GM12801 (cell line): ENCODE results near the gene SCN2A.

ENCODE experiments used
- TF ChIP-seq, protein P1 (sequence below): IDR thresholded peaks from one replicate; pipeline ENCODE4 v1.5.1; 2011; ENCODE audit warnings: control low read depth; ENCODE audit not compliant: insufficient read length; ENCODE audit errors: extremely low read depth

Gene SCN2A

DNA sequence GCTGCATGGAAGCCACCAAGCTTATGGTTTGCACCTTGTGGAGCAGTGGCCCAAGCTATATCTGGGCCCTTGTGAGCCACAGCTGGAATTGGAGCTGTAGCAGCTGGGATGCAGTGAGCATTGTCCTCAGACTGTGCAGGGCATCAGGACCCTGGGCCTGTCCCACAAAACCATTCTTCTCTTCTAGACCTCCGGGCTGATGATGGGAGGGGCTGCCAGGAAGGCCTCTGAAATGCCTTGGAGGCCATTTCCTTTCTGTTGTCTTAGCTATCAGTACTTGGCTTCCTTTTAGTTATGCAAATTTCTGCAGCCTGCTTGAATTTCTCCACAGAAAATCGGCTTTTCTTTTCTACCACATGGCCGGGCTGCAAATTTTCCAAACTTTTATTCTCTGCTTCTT lies 183.9 kb downstream of the SCN2A start:
- TF ChIP-seq, protein P1, sequence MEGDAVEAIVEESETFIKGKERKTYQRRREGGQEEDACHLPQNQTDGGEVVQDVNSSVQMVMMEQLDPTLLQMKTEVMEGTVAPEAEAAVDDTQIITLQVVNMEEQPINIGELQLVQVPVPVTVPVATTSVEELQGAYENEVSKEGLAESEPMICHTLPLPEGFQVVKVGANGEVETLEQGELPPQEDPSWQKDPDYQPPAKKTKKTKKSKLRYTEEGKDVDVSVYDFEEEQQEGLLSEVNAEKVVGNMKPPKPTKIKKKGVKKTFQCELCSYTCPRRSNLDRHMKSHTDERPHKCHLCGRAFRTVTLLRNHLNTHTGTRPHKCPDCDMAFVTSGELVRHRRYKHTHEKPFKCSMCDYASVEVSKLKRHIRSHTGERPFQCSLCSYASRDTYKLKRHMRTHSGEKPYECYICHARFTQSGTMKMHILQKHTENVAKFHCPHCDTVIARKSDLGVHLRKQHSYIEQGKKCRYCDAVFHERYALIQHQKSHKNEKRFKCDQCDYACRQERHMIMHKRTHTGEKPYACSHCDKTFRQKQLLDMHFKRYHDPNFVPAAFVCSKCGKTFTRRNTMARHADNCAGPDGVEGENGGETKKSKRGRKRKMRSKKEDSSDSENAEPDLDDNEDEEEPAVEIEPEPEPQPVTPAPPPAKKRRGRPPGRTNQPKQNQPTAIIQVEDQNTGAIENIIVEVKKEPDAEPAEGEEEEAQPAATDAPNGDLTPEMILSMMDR, result no peak

DNA sequence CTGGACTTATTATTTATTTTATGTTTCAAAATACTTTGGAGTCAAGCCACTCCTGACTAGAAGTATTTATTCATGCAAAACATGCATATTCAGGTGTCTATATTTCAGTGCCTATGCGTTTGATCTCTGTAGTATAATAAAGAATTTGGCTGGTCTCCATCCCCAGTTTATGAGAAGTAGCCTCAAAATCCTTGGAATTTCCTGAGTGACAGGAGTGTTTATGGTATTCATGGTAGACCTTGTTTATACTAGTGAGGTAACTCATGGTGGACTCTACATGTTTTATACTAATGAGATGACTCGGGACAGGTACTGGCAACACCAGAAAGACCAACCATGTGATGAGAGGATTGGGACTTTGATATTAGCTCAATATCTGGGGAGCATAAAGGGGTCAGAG lies 186.3 kb downstream of the SCN2A start:
- TF ChIP-seq, protein P1, result no peak

DNA sequence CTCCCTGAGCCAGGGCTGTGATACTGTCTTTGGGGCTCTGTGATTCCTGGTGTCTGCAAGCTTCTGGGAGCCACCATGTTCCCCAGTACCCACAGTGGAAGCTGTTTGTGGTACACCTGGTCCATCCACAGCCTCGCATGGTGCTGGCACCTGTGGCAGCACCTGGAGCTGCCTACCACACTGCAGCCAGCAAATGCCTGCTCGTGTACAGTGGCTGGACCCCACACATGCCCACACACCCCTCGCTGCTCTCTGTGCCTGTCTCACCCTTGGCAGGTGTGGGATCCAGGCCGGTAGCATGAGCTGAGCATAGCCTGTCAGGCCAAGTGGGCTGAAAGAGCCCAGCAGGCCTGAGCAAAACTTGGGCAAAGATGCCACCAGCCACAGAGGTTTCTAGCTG lies 188.5 kb downstream of the SCN2A start:
- TF ChIP-seq, protein P1, result no peak

DNA sequence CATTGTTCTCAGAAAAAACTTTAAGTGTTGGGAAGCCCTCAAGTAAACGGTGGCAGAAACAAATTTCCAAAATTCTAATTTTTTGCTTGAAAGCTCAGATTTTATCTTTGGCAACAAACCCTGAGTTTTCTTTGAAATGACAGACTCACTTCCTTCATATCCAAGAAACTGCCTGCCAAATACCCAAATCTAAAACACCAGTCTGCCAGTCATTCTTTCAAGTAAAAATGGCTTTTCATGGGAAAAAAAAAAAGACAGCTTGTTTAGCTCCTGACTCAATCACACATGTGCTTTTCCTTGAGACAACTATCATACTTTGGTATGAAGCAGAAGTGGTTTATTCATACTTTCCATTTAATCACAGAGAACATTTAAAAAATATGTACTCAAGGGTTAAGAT lies 189.7 kb downstream of the SCN2A start:
- TF ChIP-seq, protein P1, result no peak

DNA sequence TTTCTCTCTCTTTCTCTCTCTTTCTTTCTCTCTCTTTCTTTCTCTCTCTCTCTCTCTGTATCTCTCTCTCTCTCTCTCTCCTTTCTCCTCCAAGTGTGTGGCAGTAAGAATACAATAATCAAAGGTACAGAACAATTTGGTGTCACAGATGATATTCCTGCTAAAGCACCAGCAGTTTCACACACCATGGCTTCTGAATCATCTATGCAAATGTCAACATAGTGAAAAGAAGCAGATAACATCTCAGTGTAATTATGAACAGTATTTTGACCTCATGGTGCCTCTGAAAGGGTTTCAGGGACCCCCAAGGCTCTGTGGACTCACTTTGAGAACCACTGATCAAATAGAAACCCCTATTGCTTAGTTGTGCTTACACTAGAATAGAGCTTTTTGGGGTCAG lies 191.8 kb downstream of the SCN2A start:
- TF ChIP-seq, protein P1, result no peak

DNA sequence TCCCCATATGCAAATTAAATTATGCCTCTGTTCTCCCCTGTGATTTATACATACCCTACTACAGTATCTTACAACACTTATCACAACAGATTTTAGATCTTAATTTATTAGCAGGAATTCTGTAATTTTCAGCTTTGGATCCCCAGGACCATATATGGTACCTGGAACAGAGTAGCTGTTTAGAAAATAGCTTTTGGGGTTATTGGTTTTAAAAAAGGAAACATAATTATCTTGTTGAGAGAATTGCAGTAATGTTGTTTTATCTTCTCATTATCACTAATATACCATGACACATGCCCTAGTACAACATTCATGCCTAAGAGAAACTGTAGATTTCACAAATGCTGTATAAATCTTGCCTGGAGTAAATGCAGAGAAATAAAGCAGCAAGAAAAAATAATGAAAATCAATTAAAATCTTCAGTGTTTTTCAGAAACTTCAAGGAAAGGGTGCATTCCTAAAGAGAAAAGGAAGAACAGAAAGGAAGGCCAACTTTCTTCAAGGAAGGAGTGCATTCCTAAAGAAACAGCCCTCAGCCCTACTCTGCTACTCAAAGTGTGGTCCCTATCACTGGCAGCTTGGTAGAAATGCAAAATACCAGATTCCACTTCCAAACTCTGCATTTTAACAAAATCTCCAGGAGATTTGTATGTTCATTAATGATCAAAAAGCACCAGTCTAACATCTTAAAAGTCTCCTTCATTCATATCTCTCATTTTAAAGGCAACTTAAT lies 193.2 kb downstream of the SCN2A start:
- TF ChIP-seq, protein P1, result no peak

DNA sequence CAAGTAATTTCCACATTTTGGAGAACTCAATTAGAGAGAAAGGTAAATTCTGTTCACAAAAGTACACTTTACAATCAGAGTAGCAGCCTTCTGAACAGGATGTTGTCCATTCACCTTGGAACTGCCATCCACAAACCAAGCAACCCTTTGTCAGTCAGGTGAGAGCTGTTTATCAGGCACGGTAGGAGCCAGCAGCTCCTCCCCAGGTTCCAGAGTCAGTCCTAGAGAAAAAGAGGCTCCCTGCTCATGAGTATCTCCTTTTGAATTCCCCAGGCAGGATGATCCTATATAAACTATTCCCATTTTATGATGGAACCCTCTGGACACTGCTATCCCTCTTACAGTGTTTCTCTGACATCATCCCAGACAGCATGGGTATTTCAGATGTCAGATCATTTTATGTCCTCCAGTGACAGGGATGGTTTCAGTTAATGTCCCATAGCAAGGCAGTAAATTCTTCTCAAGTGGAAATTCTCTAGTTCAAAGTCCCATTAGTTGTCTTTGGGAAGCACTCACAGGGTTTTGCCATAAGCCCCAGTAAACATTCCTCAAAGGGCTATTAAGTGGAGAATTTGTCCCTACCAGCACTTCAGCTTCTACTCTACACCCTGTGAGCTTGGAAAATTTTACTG lies 195.8 kb downstream of the SCN2A start:
- TF ChIP-seq, protein P1, result no peak
